K562 (cell line): ENCODE results near the gene NABP1. TPM values are rescaled to one million over a fixed set of nuclear protein-coding genes. Genes with fewer than 3 reads are reported as not detected.

Experiments
- BHLHE40 ChIP-seq: IDR thresholded peaks from 2 replicates; pipeline ENCODE4 v1.6.1; 2011; ENCODE audit warnings: low read length, improper control_type of control experiment
- C11orf30 ChIP-seq: fragments of 450-650 bp; IDR thresholded peaks from 2 replicates; pipeline ENCODE4 v1.6.1; 2016; ENCODE audit warnings: low read depth, mild to moderate bottlenecking
- CC2D1A ChIP-seq: fragments of 450-650 bp; IDR thresholded peaks from 2 replicates; pipeline ENCODE4 v1.6.1; 2017; ENCODE audit warnings: mild to moderate bottlenecking
- CHD1 ChIP-seq: fragments of 200-600 bp; sonication (generic); IDR thresholded peaks from one replicate; pipeline ENCODE4 v1.6.1; 2012; ENCODE audit warnings: mild to moderate bottlenecking, moderate library complexity, low read length, inconsistent platforms
- E2F8 ChIP-seq: fragments of 450-650 bp; IDR thresholded peaks from 2 replicates; pipeline ENCODE4 v1.7.1; 2018; ENCODE audit warnings: mild to moderate bottlenecking, low read depth; ENCODE audit not compliant: partially characterized antibody
- E4F1 ChIP-seq: fragments of 250-450 bp; sonication (Bioruptor Pico); IDR thresholded peaks from 2 replicates; pipeline ENCODE4 v1.5.0; 2021; ENCODE audit warnings: mild to moderate bottlenecking, borderline replicate concordance
- HDAC8 ChIP-seq: fragments of 450-650 bp; IDR thresholded peaks from 2 replicates; pipeline ENCODE4 v1.6.1; 2016; ENCODE audit warnings: mild to moderate bottlenecking, missing genetic modification characterization, moderate library complexity, missing compliant biosample characterization
- HIVEP1 ChIP-seq: fragments of 250-450 bp; sonication (Bioruptor Pico); IDR thresholded peaks from 2 replicates; pipeline ENCODE4 v1.4.0; 2020; ENCODE audit warnings: mild to moderate bottlenecking
- HNRNPLL ChIP-seq: fragments of 200-400 bp; formaldehyde crosslinking; IDR thresholded peaks from 2 replicates; pipeline ENCODE4 v1.6.1; 2017; ENCODE audit warnings: low read length, low read depth, mild to moderate bottlenecking; ENCODE audit not compliant: poor library complexity, severe bottlenecking
- HOMEZ ChIP-seq: fragments of 250-450 bp; sonication (Bioruptor Pico); IDR thresholded peaks from 2 replicates; pipeline ENCODE4 v1.4.0; 2020; ENCODE audit warnings: mild to moderate bottlenecking, moderate library complexity
- IRF2 ChIP-seq: sonication (generic); formaldehyde crosslinking; IDR thresholded peaks from 2 replicates; pipeline ENCODE4 v1.8.1; 2022; ENCODE audit warnings: mild to moderate bottlenecking, missing genetic modification reagents
- JUN ChIP-seq, 2 experiments: sonication (generic) in 1 of 2; formaldehyde crosslinking in 1 of 2; IDR thresholded peaks; 2 replicates each; pipeline versions ENCODE4 v1.6.1 to v1.8.0; 2012 to 2022; ENCODE audit warnings: borderline replicate concordance in 2 of 2, mild to moderate bottlenecking in 2 of 2, improper control_type of control experiment in 1 of 2, low read depth in 1 of 2, low read length in 1 of 2, missing genetic modification reagents in 1 of 2
- KAT2B ChIP-seq: IDR thresholded peaks from one replicate; pipeline ENCODE4 v1.6.1; 2012; ENCODE audit warnings: low read depth, mild to moderate bottlenecking, control low read depth, inconsistent platforms, low read length, moderate library complexity
- KAT8 ChIP-seq: fragments of 450-650 bp; IDR thresholded peaks from 2 replicates; pipeline ENCODE4 v1.6.1; 2016; ENCODE audit warnings: low read depth, mild to moderate bottlenecking
- KDM5B ChIP-seq: fragments of 200-600 bp; sonication (generic); IDR thresholded peaks from 2 replicates; pipeline ENCODE4 v1.6.1; 2012; ENCODE audit warnings: low read depth, mild to moderate bottlenecking, moderate library complexity, low read length, control low read depth, inconsistent platforms; ENCODE audit not compliant: insufficient replicate concordance
- MCM3 ChIP-seq: fragments of 450-650 bp; IDR thresholded peaks from 2 replicates; pipeline ENCODE4 v1.6.1; 2016
- MED1 ChIP-seq: sonication (generic); formaldehyde crosslinking; IDR thresholded peaks from 2 replicates; pipeline ENCODE4 v1.8.1; 2023; ENCODE audit warnings: missing genetic modification reagents, borderline replicate concordance
- PHF20 ChIP-seq: fragments of 450-650 bp; IDR thresholded peaks from 2 replicates; pipeline ENCODE4 v1.6.1; 2018; ENCODE audit not compliant: partially characterized antibody
- SMAD3 ChIP-seq: fragments of 450-650 bp; formaldehyde crosslinking; conservative IDR thresholded peaks from 2 replicates; pipeline ENCODE4 v1.4.0; 2020; ENCODE audit warnings: mild to moderate bottlenecking
- ZNF175 ChIP-seq: fragments of 200-800 bp; sonication (Bioruptor generic); IDR thresholded peaks from 2 replicates; pipeline ENCODE4 v1.6.1; 2016; ENCODE audit warnings: low read depth, mild to moderate bottlenecking, missing genetic modification characterization, missing compliant biosample characterization
- polyA plus RNA-seq, 8 experiments: library from polyadenylated mRNA; depleted of rRNA in 4 of 8; stranded (reverse) in 5 of 8; unstranded in 3 of 8; fragments of >200 nt; fragmentation: Nextera tagmentation in 2 of 8; fragmentation: Illumina TruSeq in 1 of 8; extraction: Ambion mirVana in 2 of 8; extraction: Trizol in 1 of 8; gene quantifications; 2 replicates each; pipeline versions ENCODE4 v1.2.1 to v1.2.3, GENCODE V29; 2011 to 2014; ENCODE audit warnings: inconsistent platforms in 1 of 8, missing spikeins in 1 of 8
- total RNA-seq, 7 experiments: library from RNA; depleted of rRNA in 6 of 7; stranded (reverse); fragments of >200 nt in 6 of 7; fragmentation: Illumina TruSeq in 2 of 7; extraction: Trizol in 2 of 7; gene quantifications; 2 replicates each; pipeline versions ENCODE4 v1.2.1 to v1.2.3, GENCODE V29; 2011 to 2021; ENCODE audit warnings: low replicate concordance in 1 of 7

Gene NABP1
- total and polyA plus RNA-seq, 9 of the 15 experiments (the other 6 are each of a cell fraction or from before 2014, with no cell fraction given), result 12.8 to 44.0 (median 20.2) TPM

- TF ChIP-seq HOMEZ (CRISPR knock-in tag) (no peak), HIVEP1 (CRISPR knock-in tag) (no peak), C11orf30 (no peak), E4F1 (CRISPR knock-in tag) (no peak), KAT2B (no peak), PHF20 (no peak), KAT8 (no peak), HNRNPLL (no peak), CHD1 (no peak), CC2D1A (peak; percentile 50; the same call in 1 of the 2 replicates), KDM5B (peak; percentile 44), JUN (IDR thresholded peaks at IDR 0.05; ENCODE audit: borderline replicate concordance, low read depth, low read length) (0 out of 2 replicates have a peak, but pooled peaks have one; percentile 4), JUN (CRISPR knock-in tag; IDR thresholded peaks at IDR 0.05; ENCODE audit: borderline replicate concordance) (no peak), IRF2 (CRISPR knock-in tag) (no peak), HDAC8 (tag) (no peak), MED1 (no peak), ZNF175 (CRISPR knock-in tag) (no peak), SMAD3 (CRISPR knock-in tag) (0 out of 2 replicates have a peak, but pooled peaks have one; percentile 8), BHLHE40 (no peak), MCM3 (no peak), E2F8 (peak; percentile 43)
These were observed 13.2 kb downstream of the NABP1 start (continued) for GRCh38 chr2:191691016-191691735.
